GM23338 (cell line): ENCODE measurements around the gene MAPT.

Source experiments
- CREB1 ChIP-seq: fragments of 250-450 bp; sonication (Bioruptor Pico); IDR thresholded peaks from 2 replicates; pipeline ENCODE4 v1.5.0; 2020; ENCODE audit warnings: low read depth, mild to moderate bottlenecking, moderate library complexity
- CTCF ChIP-seq, 2 experiments: fragments of 200-600 bp in 1 of 2; sonication (generic) in 1 of 2; conservative IDR thresholded peaks; 2 replicates each; pipeline versions ENCODE4 v1.5.1 to v1.6.1; 2016 to 2017; ENCODE audit warnings: antibody characterized with exemption in 2 of 2, low read depth in 2 of 2, mild to moderate bottlenecking in 2 of 2, moderate library complexity in 1 of 2
- ETS1 ChIP-seq: IDR thresholded peaks from 2 replicates; pipeline ENCODE4 v1.6.1; 2016; ENCODE audit warnings: antibody characterized with exemption
- EZH2 ChIP-seq: fragments of 200-600 bp; sonication (generic); IDR thresholded peaks from one replicate; pipeline ENCODE4 v1.8.0; 2017; ENCODE audit warnings: antibody characterized with exemption, mild to moderate bottlenecking, low read depth; ENCODE audit not compliant: unreplicated experiment
- EZH2phosphoT487 ChIP-seq: fragments of 200-600 bp; sonication (generic); IDR thresholded peaks from one replicate; pipeline ENCODE4 v1.8.1; 2018; ENCODE audit warnings: antibody characterized with exemption; ENCODE audit not compliant: unreplicated experiment
- JUNB ChIP-seq: IDR thresholded peaks from one replicate; pipeline ENCODE4 v1.6.1; 2016; ENCODE audit warnings: antibody characterized with exemption; ENCODE audit not compliant: unreplicated experiment
- NANOG ChIP-seq: IDR thresholded peaks from 2 replicates; pipeline ENCODE4 v1.6.1; 2016; ENCODE audit warnings: antibody characterized with exemption, borderline replicate concordance
- POLR2AphosphoS5 ChIP-seq: IDR thresholded peaks from 2 replicates; pipeline ENCODE4 v1.6.1; 2016; ENCODE audit warnings: antibody characterized with exemption, low read depth
- REST ChIP-seq: IDR thresholded peaks from one replicate; pipeline ENCODE4 v1.6.1; 2018; ENCODE audit warnings: antibody characterized with exemption; ENCODE audit not compliant: unreplicated experiment
- STAT1 ChIP-seq: IDR thresholded peaks from one replicate; pipeline ENCODE4 v1.6.1; 2016; ENCODE audit warnings: antibody characterized with exemption; ENCODE audit not compliant: unreplicated experiment
- ZNF114 ChIP-seq: fragments of 250-450 bp; sonication (Bioruptor Pico); IDR thresholded peaks from 2 replicates; pipeline ENCODE4 v1.5.0; 2020; ENCODE audit warnings: mild to moderate bottlenecking, moderate library complexity
- ZNF331 ChIP-seq: fragments of 250-450 bp; sonication (Bioruptor Pico); IDR thresholded peaks from 2 replicates; pipeline ENCODE4 v1.5.0; 2020; ENCODE audit warnings: low read depth, mild to moderate bottlenecking, moderate library complexity
- ZNF462 ChIP-seq: fragments of 250-450 bp; sonication (Bioruptor Pico); IDR thresholded peaks from 2 replicates; pipeline ENCODE4 v1.5.0; 2020; ENCODE audit warnings: mild to moderate bottlenecking, moderate library complexity

GRCh38 chr17:45854209-45854608 lies 40.1 kb upstream of the MAPT start:
- no peak for TF ChIP-seq CTCF (conservative IDR thresholded peaks at IDR 0.05; ENCODE audit: low read depth in 2 of 2)
- TF ChIP-seq EZH2 = no peak
- TF ChIP-seq CREB1 (CRISPR knock-in tag) = no peak
- no peak for TF ChIP-seq POLR2AphosphoS5
- no peak for TF ChIP-seq EZH2phosphoT487
- TF ChIP-seq REST = no peak
- no peak for TF ChIP-seq NANOG
- no peak for TF ChIP-seq STAT1
- no peak for TF ChIP-seq ZNF114 (CRISPR knock-in tag)
- no peak for TF ChIP-seq ETS1
- no peak for TF ChIP-seq ZNF331 (CRISPR knock-in tag)
- TF ChIP-seq JUNB = no peak
- no peak for TF ChIP-seq ZNF462
